Stromal cell of bone marrow (primary cell): ENCODE measurements around the gene FBXL4.
A peak's percentile ranks its signal among the peaks of the same experiment; 100 is the strongest.

Experiments
- DNase-seq: peaks from one replicate; pipeline ENCODE4 v3.0.0-alpha.2; 2012; ENCODE audit warnings: low read depth

Gene FBXL4

DNA sequence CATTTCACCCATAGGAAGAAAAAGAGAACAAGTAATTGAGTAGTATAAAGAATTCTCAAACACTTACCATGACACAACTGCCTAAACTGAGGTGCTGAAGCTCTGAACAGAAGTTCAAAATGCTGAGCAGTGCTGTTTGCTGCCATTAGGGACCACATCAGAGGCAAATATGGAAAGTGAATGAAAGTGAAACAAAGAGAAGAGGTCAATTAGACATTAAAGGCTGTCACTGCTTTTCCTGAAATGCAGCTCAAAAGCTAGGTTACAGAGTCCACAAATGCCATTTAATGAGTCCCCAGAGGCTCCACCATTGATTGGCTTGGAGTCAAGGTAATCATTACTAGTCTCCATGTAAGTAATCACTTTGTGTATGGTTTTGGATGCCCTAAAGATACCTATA, 67.3 kb downstream of the FBXL4 start:
- DNase-seq: no peak

- no peak for DNase-seq
Measured at GRCh38 chr6:98877250-98877649, 70.5 kb downstream of the FBXL4 start.

- no peak for DNase-seq
Measured at GRCh38 chr6:98875375-98875774, 72.4 kb downstream of the FBXL4 start.

DNA sequence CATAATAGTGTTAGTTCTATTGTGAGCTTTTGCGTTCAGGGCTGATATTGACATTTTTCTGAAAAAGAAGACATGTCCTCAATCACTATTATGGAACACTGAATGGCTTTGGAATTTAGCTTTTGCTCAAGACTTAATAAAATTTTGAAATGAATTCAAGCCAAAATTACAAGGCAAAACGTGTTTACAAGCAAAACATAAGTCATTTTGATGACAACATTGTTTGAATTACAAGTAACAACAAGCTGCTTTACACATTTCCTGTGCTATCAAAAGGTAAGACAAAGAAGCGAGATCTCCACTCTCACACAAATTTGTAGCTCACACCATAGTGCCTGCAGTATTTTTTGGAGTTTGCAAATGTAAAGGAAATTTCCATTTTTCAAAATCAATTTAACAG, 75.9 kb downstream of the FBXL4 start:
- DNase-seq: no peak

- DNase-seq: peak; percentile 33
Measured at GRCh38 chr6:98871057-98871456, 76.7 kb downstream of the FBXL4 start.

- DNase-seq: no peak
Measured at GRCh38 chr6:98864497-98864896, 83.2 kb downstream of the FBXL4 start.

DNA sequence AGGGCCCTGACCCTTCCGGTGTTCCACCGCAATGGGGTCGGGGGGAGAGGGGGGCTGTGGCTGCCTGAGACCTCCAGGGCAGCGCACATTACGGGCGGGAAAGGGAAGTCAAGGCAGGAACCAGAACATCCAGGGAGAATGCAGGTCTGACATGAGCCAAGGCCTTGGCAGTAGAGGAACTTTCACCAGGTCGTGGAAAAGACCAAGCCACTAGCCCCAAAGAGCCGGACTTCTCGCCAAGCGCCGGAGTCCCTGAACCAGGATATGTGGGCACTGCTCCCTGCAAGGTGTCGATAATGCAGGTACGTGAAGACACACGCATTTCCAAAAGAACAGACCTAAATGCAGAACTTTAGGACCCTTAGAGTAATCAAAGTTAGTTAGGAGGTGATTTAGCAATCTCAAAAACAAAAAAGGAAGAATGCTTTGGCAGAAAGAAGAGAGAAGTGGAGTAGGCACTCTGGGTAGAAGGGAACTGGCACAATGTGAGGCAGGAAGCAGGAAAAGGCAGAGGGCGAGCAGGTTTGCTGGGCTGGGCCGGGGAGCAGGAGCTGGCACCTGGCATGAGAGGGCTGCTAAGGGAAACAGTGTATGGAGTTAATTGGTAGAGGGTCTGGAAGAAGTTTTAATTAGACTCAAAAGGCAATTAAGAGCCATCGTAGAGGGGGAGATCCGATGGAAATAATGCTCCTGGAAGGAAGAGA, 99.1 kb downstream of the FBXL4 start:
- DNase-seq: no peak

DNA sequence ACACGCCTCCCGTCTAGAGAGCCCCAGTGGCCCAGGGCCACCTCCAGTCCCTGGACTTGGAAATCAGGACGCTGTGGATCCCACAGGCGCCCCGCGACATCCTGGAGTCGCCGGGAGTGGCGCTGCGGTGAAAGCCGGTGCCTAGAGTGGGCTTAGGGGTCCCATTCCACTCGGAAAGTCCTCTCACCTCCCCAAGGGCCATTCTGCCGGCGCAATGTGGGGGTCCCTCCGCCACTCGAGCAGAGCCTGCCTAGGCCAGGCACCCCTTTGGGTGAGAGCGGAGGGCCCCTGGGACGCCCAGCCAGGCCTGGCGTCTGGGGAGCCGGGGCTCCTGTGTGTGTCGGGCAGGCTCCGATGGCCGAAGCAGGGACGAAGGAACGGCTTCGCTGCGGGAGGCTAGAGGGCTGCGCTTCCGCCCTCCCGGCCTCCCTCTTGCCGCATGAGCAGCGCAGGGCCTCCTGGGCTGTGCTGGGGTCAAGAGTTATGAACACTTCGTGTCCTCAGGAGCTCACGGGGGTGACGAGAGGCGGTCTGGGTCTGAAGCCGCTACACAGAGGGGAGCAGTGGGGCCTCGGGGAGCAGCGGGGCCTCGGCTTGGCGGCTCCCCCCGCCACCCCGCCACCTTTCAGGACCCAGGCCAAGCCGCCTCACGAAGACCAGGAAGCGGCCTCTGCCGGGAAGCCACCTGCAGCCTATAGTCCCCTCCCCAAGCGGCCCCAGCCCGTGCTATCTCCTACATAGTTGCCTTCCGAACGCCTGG, 99.8 kb downstream of the FBXL4 start:
- no peak for DNase-seq

- DNase-seq: no peak
Measured at GRCh38 chr6:98847416-98847778, 100.3 kb downstream of the FBXL4 start.

GRCh38 chr6:98846021-98846380, 101.7 kb downstream of the FBXL4 start:
- DNase-seq: no peak

- DNase-seq: peak; percentile 41
Measured at GRCh38 chr6:98845211-98846020, 102.3 kb downstream of the FBXL4 start.

DNA sequence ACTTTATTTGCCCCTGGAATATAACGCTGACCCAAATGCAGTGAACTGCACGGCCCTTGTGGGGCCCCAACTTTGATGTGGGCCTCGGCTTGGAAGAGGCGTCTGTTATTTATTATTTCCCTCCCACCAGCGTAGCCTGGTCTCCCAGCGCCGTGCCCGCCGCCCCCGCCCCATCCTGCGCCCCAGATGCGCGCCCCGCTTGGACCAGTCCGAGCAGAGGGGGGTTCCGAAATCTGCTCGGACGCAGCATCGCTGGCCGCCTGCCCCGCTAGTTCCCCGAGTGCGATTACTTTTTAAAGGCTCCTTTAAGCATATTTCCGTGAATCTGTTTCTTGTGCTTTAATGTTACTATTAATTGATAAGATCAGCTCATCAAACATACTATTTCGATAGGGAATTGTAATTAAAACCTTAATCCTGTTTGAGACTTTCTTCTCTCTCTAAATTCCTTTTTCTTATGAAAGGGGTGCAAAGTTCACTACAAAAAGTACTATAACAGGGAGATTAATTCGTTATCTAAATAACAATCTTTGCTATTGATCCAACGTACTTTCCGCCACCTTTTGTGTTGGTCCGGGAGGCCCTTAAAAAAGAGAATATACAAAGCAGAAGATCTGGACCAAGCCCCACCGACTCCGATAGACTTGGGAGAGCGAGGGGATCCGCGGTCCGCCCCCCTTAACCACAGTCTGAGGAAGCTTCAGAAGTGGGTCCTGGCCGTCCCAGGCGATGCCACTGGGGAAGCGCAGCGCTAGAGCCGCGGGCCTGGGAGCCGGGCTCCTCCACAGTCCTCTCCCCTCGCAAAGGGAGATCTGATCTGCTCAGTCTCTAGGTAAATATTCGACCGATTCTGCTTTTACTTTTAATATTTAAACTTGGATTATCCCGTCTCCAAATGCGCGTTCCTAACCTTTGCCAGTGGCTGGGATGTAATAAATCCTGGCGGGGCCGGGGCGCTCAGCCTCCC, 103.2 kb downstream of the FBXL4 start:
- no peak for DNase-seq

GRCh38 chr6:98843271-98844243, 104.2 kb downstream of the FBXL4 start:
- DNase-seq: no peak

DNA sequence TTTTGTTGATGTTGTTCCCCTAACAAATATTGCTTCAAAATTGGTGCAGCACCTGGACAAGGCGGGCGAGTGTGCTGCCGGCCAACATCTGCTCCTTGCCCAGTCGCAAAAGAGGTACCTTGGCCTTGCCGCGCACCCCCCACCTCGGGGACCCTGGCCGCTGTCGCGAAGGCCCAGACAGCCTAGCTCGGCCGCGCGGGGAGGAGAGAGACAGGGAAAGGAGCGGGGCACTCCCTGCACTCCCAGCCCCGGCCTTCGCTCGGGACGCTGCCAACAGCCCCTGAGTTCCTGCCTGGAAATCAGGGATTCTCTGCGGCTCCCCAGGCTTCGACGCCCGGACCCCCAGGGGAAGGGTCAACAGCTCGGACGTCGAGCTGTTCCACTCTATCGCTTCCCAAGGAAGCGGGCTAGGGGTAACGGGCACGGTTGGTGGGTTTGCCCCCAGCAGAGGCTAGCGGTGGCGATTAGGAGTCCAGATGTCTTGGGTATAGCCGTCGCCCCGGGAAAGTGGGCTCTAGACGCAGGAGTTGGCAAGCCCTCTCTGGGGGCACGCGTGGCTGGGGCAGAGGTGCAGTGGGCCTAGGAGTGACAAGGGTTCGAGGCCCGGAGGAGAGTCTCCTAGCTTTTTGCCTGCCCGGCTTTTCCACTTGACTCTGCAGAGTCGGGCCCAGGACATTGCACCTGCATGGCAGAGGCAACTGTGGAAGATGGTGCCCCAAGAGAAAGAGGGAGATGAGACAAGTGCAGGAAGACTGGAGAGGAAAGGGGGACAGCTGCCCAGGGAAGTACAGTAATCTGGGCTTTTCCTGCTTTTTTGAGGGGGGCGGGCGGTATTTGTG, 105.2 kb downstream of the FBXL4 start:
- no peak for DNase-seq

- DNase-seq: no peak
Measured at GRCh38 chr6:98841621-98842341, 106.0 kb downstream of the FBXL4 start.

GRCh38 chr6:98840996-98841513, 106.7 kb downstream of the FBXL4 start:
- no peak for DNase-seq

DNA sequence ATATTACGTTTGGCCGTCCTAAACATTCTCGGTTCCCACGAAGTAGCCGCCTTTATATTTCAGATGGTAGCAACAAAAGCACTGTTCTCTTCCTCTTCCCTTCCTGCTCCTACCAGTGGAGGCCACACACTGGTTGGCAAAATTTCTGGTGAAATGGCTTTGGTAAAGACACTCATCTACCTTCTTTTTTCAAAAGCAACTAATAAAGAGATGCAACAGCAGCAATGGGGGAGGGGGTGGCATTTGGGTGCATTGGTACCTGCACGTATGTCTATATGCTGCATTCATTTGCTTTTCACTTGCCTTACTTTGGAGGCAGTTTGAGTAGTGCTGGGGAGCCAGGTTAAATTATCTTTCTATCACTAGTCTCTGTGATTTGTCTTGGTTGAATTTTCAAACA, 107.4 kb downstream of the FBXL4 start:
- no peak for DNase-seq

GRCh38 chr6:98839781-98840361, 107.9 kb downstream of the FBXL4 start:
- DNase-seq: peak; percentile 5
